GM19468 (cell line): ENCODE measurements around the gene FOXD4L6.
"Not testable (repeated sequence)": the region's sequence is repeated elsewhere in the genome, so short reads cannot be mapped to it uniquely, and the experiment has no call there.

Experiments
- ATAC-seq: cut with Tn5 transposase; IDR thresholded peaks from one replicate; pipeline ENCODE4 v1.9.1; 2021; ENCODE audit warnings: mild to moderate bottlenecking, moderate library complexity, moderate number of reproducible peaks; ENCODE audit not compliant: unreplicated experiment; ENCODE audit errors: extremely low read depth

FOXD4L6 gene

DNA sequence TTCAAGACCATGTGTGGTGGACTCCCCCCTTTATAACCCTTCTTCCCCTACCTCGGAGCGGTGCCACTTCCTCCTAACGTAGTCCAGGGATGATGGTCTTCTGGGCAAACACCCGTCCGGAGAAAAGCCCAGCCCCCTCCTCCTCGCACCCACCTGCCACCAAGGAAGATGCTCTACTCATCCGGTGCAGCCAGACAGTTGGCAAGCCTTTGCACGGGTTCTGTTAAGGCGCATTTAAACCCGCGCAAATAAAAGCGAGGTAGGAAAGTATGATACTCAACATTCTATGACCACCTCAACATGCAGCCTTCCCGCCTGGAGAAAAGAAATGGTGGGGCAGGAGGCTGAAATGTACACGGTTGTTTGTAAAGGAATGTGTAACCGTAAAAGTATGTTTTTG is at the start of gene FOXD4L6:
Gene FOXD4L6 (minus strand): TSS at position 101 of the 400 bp plus-strand sequence. CDS start 298 bp downstream, outside the sequence.
- ATAC-seq, result not testable (repeated sequence)

DNA sequence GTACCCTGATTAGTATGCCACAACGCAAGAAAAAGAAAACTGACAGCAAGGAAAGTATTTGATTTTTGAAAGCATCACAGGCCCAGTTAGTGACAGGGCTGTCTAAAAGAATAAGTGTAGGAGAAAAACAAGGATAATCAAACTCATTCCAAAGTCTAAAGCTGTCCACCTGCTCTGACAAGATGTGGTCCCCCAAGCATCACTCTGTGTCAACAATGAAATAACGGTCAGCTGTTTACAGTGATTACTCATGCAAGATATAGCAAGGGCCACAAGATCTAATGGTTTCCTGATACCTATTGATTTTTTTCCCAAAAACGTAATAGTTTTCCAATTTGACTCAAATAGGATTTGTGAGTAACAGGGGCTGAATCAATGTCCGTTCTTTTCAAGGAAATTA is 46.5 kb upstream of the FOXD4L6 start:
- ATAC-seq, result not testable (repeated sequence)

DNA sequence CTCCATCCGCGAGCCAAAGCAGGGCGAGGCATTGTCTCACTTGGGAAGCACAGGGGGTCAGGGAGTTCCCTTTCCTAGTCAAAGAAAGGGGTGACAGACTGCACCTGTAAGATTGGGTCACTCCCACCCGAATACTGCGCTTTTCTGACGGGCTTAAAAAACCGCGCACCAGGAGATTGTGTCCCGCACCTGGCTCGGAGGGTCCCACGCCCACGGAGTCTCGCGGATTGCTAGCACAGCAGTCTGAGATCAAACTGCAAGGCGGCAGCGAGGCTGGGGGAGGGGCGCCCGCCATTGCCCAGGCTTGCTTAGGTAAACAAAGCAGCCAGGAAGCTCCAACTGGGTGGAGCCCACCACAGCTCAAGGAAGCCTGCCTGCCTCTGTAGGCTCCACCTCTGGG is 21.6 kb upstream of the FOXD4L6 start:
- not testable (repeated sequence) for ATAC-seq

DNA sequence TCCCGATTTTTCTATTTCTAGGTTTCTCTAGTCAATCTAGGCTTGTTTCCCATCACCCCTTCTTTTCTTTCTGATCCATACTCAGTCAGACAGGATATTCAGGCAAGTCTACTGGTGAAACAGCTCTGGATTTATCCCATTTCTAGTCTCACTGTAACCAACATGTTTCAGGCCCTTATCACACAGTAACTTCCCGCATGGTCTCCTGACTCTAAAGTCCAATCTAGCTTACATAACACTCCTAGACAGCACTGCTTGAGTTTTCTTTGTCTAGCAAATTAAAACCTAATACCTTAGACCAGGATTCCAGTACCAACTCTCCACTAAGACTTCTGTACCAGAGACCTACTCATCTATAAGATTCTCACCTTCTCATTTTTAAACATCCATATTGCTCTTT is 13.4 kb upstream of the FOXD4L6 start:
- not testable (repeated sequence) for ATAC-seq

DNA sequence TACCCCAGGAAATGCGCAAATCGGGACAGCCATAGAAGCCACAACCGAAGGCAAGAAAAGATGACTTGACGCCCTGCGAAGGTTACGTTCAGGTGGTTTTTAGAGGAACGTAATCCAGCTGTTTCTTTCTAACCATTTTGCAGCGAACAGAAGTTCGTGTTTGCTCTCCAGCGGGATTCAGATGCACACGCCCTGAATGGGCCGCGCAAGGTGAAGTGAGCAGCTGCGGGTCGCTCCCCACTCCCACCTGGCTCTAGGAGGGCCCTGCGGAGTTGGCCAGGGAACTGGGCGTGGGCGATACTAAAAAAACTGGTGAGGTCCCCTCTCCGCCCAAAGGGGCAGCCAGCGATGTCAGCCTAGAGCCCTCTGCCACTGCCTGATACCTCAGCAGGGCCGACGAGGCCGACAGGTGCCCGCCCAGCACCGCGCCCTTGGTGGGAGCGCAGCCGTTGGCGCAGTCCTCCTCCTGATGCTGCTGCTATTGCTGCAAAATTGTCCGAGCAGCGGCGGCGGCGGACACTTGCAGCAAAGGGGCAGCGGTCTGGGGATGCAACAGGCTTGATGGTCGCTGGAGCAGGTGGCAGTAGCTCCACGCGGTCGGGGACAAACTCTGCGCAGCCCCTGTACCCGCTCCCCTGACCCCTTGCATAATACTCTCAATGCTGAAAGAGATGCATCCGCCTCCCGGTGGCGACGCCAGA is 1.6 kb downstream of the FOXD4L6 start:
- ATAC-seq, result not testable (repeated sequence)

DNA sequence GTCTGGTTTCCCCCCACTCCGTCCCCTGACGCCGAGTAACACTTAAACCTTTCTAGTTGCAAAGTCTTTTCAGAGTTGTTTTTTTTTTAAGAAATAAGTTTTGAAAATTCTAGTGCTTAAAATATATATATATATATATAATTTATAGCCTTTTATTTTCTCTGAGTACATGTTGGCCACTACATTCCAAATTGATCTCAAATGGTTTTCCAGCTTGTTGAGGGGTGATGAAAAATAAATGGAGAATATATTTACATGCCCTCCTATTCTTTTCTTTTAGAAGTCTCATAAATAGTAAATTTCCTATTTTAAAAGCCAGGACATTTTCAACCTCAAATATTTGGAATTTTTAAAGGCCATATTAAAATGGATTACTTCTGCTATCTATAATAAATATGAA is 2.5 kb downstream of the FOXD4L6 start:
- ATAC-seq, result not testable (repeated sequence)

DNA sequence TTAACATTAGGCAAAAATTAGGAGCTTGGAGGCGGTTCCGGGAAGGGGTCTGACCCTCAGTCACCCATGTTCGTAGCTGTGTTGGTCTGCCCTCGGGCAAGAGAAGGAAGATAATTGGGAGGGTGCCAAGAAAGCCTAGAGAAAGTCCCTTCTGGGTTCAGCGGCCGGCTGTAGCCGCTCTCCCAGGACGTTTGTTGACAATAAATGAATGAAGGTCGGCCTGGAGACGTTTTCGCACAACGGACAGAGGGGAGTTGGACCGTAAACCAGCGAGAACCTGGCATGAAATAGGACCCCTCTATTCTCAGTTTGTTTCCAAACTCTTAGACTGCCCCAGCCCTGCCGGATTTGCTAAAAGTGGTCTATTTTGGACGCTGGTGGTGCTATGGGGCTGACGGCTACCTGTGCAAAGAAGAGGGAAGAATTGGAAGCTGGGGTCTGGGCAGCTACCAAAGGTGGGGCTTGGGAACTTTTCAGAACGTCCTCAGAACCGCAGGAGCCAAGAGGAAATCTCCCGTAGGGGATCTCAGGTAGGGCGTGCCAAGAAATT is 3.3 kb downstream of the FOXD4L6 start:
- not testable (repeated sequence) for ATAC-seq

DNA sequence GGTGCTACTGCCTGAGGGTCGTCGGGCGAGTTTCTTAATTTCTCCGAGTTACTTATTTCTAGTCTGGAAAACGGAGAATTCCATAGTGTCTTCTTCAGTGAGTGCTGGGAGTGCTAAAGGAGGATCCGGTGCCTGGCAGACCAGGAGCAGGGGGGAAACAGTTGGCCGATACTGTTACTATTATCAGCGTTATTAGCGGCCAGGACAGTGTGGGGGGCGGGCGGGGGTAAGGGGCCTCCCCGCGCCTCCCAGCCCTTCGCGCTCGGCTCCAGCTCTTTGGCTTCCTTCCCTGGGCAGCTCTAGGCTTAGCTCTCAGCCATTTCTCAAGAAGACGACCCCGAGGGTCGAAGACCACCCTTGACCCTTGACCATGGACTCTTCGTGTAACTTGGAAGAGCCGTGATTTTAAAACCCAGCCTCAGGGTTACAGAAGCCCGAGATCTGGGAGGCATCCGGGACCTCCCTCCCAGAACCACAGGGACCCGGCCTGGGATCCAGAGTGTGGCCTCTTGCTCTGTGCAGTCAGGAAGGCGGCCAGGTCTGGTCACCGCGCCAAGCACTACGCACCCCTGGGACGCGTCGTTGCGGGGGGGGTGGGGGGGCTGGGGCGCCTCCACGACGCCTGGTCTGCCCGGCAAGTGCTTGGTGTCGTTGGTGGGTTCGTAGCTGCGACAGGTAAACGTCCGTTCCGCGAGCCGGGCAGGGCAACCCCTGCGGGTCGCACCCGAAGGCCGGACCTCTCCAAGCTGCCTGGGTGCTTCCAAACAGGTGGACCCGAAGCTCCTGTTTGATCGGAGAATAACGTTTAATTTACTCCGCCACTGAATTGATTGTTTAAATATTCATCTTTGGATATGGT is 4.0 kb downstream of the FOXD4L6 start:
- ATAC-seq, result not testable (repeated sequence)

DNA sequence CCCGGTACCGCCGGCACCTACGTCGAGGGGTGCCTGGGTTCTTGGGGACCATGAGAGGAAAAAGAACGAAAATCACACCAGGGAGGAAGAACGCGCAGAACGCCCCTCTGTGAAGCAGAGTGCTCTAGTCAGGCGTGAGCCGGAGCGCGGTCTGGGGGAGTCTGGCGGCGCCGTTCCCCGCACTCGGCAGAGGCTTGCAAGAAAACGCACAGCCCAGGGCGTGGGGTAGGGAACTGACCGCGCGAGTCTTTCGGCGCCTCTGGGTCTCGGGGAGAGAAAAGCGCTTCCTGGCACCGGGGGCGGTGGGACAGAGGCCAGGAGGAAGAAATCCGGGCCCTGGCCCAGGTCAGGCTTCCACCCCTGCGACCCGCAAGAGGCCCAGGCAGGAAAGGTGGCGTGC is 4.7 kb downstream of the FOXD4L6 start:
- not testable (repeated sequence) for ATAC-seq

DNA sequence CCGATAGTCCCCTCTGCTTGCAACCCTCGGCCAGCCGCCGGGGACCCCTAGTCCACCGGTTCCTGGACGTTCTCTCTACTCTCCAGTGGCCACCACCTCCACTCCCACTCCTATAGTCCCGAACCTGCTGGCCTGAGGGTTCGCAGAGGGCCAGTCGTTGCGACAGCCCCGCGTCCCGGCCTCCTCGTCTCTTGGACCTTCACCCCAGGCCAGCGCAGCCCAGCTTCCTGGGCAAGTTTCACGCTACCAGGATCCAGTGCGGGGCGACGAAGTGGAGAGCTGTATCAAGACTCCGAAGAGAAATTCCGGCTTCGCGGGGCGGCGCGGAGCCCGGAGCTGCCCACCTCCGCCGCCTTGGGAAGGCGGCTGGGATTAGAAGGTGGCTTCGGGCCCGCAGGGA is 5.1 kb downstream of the FOXD4L6 start:
- not testable (repeated sequence) for ATAC-seq

DNA sequence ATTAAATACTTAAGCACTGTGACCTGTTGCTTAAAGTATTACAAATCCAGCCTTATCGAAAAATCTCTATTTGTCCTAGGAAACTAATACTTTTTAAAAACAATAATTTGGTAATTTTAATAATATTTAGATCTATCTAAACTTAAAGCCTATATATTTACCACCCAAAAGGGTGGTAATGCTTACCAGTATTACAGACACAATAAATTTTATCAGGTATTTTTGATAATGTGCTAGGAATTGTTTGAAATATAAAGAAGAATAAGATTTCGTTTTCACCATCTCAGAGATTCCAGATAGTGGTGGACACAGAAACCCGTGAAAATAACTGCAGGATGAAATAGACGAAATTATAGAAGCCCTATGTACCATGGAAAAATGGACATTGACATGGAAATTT is 7.8 kb downstream of the FOXD4L6 start:
- ATAC-seq, result not testable (repeated sequence)

DNA sequence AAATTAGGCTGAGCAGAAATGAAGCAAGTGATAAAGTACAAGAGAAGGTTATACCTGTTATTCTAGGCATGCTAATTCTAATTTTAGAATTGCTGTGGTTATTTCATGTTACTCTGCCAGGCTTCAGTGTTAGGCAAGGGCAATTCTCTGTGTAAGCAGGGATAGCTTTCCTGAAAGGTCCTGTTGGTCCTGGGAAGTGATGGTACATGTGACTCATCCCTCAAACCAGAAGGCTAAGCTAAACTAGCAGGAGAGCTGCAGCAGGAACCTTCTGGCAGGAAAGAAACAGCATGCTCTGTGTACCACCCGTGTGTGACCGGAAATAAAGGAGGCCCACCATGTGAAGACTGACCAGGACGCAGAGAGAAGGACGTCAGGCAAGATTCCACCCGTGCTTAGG is 8.8 kb downstream of the FOXD4L6 start:
- not testable (repeated sequence) for ATAC-seq

DNA sequence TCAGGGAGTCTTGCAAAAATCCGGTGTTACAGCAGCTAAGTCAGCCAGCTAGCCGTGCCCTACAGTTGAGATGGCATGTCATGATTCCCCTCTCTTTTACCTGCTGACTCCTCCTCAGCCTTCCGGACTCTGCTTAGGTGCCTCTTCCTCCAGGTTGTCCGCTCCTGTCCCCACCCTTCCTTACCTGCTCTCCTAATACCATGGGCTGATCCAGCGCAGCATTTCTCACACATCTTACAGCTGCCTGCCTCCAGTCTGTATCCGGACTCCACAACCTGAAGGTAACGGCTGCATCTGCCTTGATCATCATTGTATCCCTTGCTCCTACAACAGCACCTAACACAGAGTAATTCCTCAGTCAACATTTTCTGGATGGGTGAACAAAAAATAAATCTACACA is 9.2 kb downstream of the FOXD4L6 start:
- ATAC-seq, result not testable (repeated sequence)

DNA sequence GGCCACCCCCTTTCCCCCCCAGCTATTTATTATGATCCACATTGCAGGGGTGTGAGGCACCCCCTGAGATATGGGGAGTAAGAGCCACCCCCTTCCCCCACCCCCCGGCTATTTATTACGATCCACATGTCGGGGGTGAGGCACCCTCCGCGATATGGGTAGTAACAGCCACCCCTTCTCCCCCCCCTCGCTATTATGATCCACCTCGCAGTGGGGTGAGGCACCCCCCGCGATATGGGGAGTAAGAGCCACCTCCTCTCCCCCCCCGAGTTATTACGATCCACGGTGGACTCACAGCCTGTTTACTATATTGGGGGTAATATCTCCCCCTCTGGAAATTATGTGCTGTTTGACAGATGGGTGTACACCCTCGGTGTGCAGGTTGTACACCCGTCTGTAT is 15.1 kb downstream of the FOXD4L6 start:
- not testable (repeated sequence) for ATAC-seq

DNA sequence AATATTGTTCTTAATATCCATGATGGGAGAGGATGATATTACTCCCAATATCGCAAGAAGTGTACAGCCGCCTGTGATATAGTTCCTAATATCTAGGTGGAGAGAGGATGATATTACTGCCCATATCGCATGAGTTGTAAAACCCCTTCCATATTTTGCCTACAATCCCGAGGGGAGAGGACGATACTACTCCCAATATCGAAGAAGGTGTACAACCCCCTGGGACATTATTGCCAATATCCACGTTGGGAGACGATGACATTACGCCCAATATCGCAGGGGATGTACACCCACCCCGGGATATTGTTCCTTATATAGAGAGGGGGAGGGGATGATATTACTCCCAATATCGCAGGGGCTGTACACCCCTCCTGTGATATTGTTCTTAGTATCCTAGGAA is 17.1 kb downstream of the FOXD4L6 start:
- not testable (repeated sequence) for ATAC-seq

DNA sequence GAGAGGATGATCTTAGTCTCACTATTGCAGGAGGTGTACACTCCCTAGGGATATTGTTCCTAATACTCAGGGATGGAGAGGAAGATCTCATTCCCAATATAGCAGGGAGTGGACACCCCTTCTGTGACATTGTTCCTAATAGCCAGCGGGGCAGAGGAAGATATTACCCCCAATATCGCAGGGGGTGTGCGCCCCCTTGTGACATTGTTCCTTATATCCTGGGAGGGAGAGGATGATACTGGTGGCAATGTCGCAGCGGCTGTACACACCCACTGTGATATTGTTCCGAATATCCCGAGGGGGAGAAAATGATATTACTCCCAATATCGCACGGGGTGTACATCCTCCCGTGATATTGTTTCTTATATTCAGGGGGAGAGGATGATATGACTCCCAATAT is 17.6 kb downstream of the FOXD4L6 start:
- not testable (repeated sequence) for ATAC-seq

DNA sequence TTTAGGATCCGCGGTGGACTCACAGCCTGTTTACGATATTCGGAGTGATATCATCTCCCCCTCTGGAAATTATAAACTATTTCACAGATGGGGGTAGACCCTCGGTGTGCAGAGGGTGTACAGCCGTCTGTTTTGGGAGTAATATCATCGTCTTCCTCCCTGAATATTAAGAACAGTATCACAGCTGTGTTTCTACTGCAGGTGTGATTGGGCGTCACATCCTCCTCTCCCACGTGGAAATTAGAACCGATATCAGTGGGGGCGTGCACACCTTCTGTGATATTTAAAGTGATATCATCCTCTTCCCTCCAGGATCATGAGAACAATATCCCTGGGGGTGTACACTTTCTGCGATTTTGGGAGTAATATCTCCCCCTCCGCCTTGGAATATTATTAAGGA is 19.2 kb downstream of the FOXD4L6 start:
- ATAC-seq, result not testable (repeated sequence)

DNA sequence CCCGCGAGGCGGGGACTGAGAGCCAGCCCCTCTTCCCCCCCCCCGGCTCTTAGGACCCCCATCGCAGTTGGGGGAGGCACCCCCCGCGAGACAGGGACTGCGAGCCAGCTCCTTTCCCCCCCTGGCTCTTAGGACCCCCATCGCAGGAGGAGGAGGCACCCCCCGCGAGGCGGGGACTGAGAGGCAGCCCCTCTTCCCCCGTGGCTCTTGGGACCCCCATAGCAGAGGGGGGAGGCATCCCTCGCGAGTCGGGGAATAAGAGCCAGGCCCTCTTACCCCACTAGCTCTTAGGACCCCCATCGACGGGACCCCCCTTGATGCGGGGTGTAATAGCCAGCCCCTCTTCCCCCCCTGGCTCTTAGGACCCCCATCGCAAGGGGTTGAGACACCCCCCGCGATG is 19.7 kb downstream of the FOXD4L6 start:
- ATAC-seq, result not testable (repeated sequence)

DNA sequence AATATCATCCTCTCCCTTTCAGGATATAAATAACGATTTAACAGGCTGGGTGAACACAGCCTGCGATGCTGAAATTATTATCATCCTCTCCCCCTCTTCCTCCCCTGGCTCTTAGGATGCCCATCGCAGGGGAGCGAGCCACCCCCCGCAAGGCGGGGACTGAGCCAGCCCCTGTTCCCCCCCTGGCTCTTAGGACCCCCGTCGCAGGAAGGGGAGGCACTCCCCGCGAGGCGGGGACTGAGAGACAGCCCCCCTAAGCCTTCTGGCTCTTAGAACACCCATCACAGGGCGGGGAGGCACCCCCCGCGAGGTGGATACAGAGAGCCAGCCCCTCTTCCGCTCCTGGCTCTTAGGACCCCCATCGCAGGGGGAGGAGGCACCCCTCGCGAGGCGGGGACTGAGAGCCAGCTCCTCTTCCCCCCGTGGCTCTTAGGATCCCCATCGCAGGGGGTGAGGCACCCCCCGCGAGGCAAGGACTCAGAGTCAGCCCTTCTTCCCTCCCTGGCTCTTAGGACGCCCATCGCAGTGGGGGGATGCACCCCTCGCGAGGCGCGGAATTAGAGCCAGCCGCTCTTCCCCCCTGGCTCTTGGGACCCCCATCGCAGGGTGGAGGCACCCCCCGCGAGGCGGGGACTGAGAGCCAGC is 21.9 kb downstream of the FOXD4L6 start:
- ATAC-seq, result not testable (repeated sequence)

DNA sequence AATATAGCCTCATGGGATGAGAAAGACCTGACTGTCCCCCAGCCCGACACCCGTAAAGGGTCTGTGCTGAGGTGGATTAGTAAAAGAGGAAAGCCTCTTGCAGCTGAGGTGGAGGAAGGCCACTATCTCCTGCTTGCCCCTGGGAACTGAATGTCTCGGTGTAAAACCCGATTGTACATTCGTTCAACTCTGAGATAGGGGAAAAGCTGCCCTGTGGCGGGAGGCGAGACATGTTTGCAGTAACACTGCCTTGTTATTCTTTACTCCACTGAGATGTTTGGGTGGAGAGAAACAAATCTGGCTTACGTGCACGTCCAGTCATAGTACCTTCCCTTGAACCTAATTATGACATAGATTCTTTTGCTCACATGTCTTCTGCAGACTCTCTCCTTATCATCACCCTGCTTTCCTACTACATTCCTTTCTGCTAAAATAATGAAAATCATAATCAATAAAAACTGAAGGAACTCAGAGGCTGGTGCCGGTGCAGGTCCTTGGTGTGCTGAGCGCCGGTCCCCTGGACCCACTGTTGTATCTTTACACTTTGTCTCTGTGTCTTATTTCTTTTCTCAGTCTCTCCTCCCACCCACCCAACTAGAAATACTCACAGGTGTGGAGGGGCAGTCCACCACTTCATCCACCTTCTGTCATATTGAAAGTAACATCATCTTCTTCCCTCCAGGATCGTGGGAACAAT is 22.8 kb downstream of the FOXD4L6 start:
- not testable (repeated sequence) for ATAC-seq
